GM12878 (cell line): ENCODE data around the gene CD58. TPM values are rescaled to one million over a fixed set of nuclear protein-coding genes. Genes with fewer than 3 reads are reported as not detected.

Source experiments
- ATAC-seq: fragments of 200-7000 bp; cut with Tn5 transposase; 3 replicates; pipeline ENCODE4 v1.9.1; 2020; ENCODE audit warnings: mild to moderate bottlenecking, moderate library complexity
- BruUV-seq: library from RNA; stranded (reverse); fragments of 400-500 nt; replicated peaks from 2 replicates; lab custom pipeline; 2021; lab: Mats Ljungman, UMichigan
- CTCF ChIA-PET: fragments of 300-600 bp; sonication (Branson Sonifier 250); formaldehyde crosslinking; extraction: SDS; loops from one replicate; lab custom pipeline; 2021; ENCODE audit warnings: inconsistent platforms; lab: Yijun Ruan, JAX
- POLR2A ChIA-PET: fragments of 350-600 bp; formaldehyde crosslinking; extraction: SDS; loops from one replicate; lab custom pipeline; 2021; ENCODE audit warnings: inconsistent platforms; lab: Charles Lee
- RAD21 ChIA-PET: fragments of 300-600 bp; sonication (Branson Sonifier 250); formaldehyde crosslinking; loops from one replicate; lab custom pipeline; 2023; ENCODE audit warnings: antibody characterized with exemption; ENCODE audit not compliant: unreplicated experiment; lab: Charles Lee
- SMC1A ChIA-PET: fragments of 300-600 bp; sonication (Branson Sonifier 250); formaldehyde crosslinking; loops from one replicate; lab custom pipeline; 2023; ENCODE audit not compliant: unreplicated experiment, uncharacterized antibody; lab: Charles Lee
- DNase-seq: peaks from one replicate; pipeline ENCODE4 v3.0.0-alpha.2; 2011; ENCODE audit warnings: low read depth, low spot score
- FAIRE-seq: peaks from 3 replicates; lab custom pipeline; 2011; peaks lifted over from hg19 to GRCh38; lab: Jason Lieb, UNC
- H2AFZ ChIP-seq: 2 replicates; pipeline ENCODE4 v1.6.0; 2011; ENCODE audit warnings: low read depth, low read length, control low read depth; ENCODE audit not compliant: control insufficient read depth
- H3K27ac ChIP-seq: 2 replicates; pipeline ENCODE4 v1.5.1; 2011; ENCODE audit warnings: control low read depth; ENCODE audit not compliant: control insufficient read depth, insufficient read depth
- H3K27me3 ChIP-seq, 2 experiments: replicated peaks in 1 of 2; 2 replicates each; pipeline versions ENCODE4 v1.6.0 to v1.6.1; 2011; ENCODE audit warnings: low read length in 1 of 2; ENCODE audit not compliant: control insufficient read depth in 2 of 2, insufficient read depth in 2 of 2
- H3K36me3 ChIP-seq, 2 experiments: 2 replicates each; pipeline ENCODE4 v1.5.1; 2011; ENCODE audit warnings: low read length in 1 of 2; ENCODE audit not compliant: control insufficient read depth in 2 of 2, insufficient read depth in 2 of 2
- H3K4me1 ChIP-seq: 2 replicates; pipeline ENCODE4 v1.6.1; 2011; ENCODE audit warnings: mild to moderate bottlenecking, low read length, moderate library complexity, mixed read lengths; ENCODE audit not compliant: control insufficient read depth, insufficient read depth
- H3K4me2 ChIP-seq: 2 replicates; pipeline ENCODE4 v1.6.0; 2011; ENCODE audit warnings: control low read depth; ENCODE audit not compliant: control insufficient read depth, insufficient read depth
- H3K4me3 ChIP-seq: fragments of 200-600 bp; sonication (generic); 2 replicates; pipeline ENCODE4 v1.5.1; 2016
- H3K79me2 ChIP-seq: 2 replicates; pipeline ENCODE4 v1.6.0; 2011; ENCODE audit warnings: low read length; ENCODE audit not compliant: control insufficient read depth, insufficient read depth
- H3K9ac ChIP-seq: 2 replicates; pipeline ENCODE4 v1.8.0; 2011; ENCODE audit warnings: low read length, control low read depth, mixed read lengths; ENCODE audit not compliant: control insufficient read depth, insufficient read depth
- H3K9me3 ChIP-seq: replicated peaks from 3 replicates; pipeline ENCODE4 v1.5.1; 2011; ENCODE audit warnings: mild to moderate bottlenecking, low read length; ENCODE audit not compliant: control insufficient read depth, insufficient read depth
- H4K20me1 ChIP-seq: 2 replicates; pipeline ENCODE4 v1.6.0; 2011; ENCODE audit not compliant: control insufficient read depth, insufficient read depth
- CBX5 ChIP-seq: sonication (generic); IDR thresholded peaks from 2 replicates; pipeline ENCODE4 v1.6.1; 2016; ENCODE audit warnings: low read depth, moderate library complexity, mild to moderate bottlenecking, inconsistent platforms
- ESRRA ChIP-seq: IDR thresholded peaks from 2 replicates; pipeline ENCODE4 v1.6.1; 2012; ENCODE audit warnings: mild to moderate bottlenecking, low read length, improper control_type of control experiment
- IRF4 ChIP-seq: IDR thresholded peaks from 2 replicates; pipeline ENCODE4 v1.6.1; 2011; ENCODE audit warnings: low read depth, low read length
- MYC ChIP-seq: IDR thresholded peaks from 2 replicates; pipeline ENCODE4 v1.6.1; 2011; ENCODE audit warnings: mild to moderate bottlenecking, low read length, moderate library complexity, inconsistent platforms; ENCODE audit not compliant: insufficient read depth, insufficient replicate concordance, insufficient read length, severe bottlenecking
- NR2F1 ChIP-seq: fragments of 450-650 bp; conservative IDR thresholded peaks from 2 replicates; pipeline ENCODE4 v1.6.1; 2017; ENCODE audit warnings: mild to moderate bottlenecking
- SIN3A ChIP-seq: IDR thresholded peaks from 2 replicates; pipeline ENCODE4 v1.6.1; 2012; ENCODE audit warnings: low read depth, low read length, improper control_type of control experiment
- SREBF2 ChIP-seq: IDR thresholded peaks from 2 replicates; pipeline ENCODE4 v1.6.1; 2012; ENCODE audit warnings: mild to moderate bottlenecking, low read length
- ZNF207 ChIP-seq: fragments of 450-650 bp; IDR thresholded peaks from 2 replicates; pipeline ENCODE4 v1.6.1; 2014; ENCODE audit warnings: antibody characterized with exemption, mild to moderate bottlenecking, borderline replicate concordance
- ZNF622 ChIP-seq: fragments of 450-650 bp; IDR thresholded peaks from 2 replicates; pipeline ENCODE4 v1.6.1; 2017; ENCODE audit warnings: mild to moderate bottlenecking, inconsistent platforms
- WGBS: methylation state at CpG from one replicate; pipeline ENCODE4 v1.1.6; 2016; ENCODE audit warnings: low lambda C conversion rate; ENCODE audit not compliant: insufficient replicate concordance, insufficient coverage; ENCODE audit errors: missing lambda C conversion rate; 5-methylcytosine and 5-hydroxymethylcytosine counted together
- in situ Hi-C: fragments of 300-500 bp; cut with MboI; formaldehyde crosslinking; loops from 9 replicates; pipeline ENCODE4 v1.14.3; 2018; ENCODE audit warnings: mixed read lengths
- intact Hi-C: fragments of 100-400 bp; cut with micrococcal nuclease; formaldehyde crosslinking; loops from one replicate; pipeline ENCODE4 v1.14.2; 2022; ENCODE audit not compliant: unreplicated experiment
- polyA plus RNA-seq, 11 experiments: library from polyadenylated mRNA; depleted of rRNA in 4 of 11; unstranded in 6 of 11; stranded (reverse) in 5 of 11; fragments of >200 nt; fragmentation: Nextera tagmentation in 4 of 11; fragmentation: Illumina TruSeq in 1 of 11; extraction: Ambion mirVana in 4 of 11; extraction: Trizol in 1 of 11; gene quantifications; 1 replicate in 1 of 11; 2 replicates in 10 of 11; pipeline versions ENCODE4 v1.2.1 to v1.2.3, GENCODE V29; 2011 to 2016; ENCODE audit warnings: inconsistent platforms in 2 of 11, missing spikeins in 2 of 11, low read depth in 1 of 11
- total RNA-seq, 4 experiments: library from RNA; depleted of rRNA in 3 of 4; stranded (reverse); fragments of >200 nt in 3 of 4; fragmentation: Illumina TruSeq in 1 of 4; extraction: Trizol in 1 of 4; gene quantifications; 2 replicates each; pipeline versions ENCODE4 v1.2.1 to v1.2.3, GENCODE V29; 2013 to 2021
- TF ChIP-seq, protein P1 (sequence below): fragments of 450-650 bp; IDR thresholded peaks from 2 replicates; pipeline ENCODE4 v1.6.1; 2014; ENCODE audit warnings: mild to moderate bottlenecking

CD58 gene
- total and polyA plus RNA-seq, 10 of the 15 experiments (the other 5 are each of a cell fraction or from before 2014, with no cell fraction given): 70.4 to 252 (median 129) TPM

DNA sequence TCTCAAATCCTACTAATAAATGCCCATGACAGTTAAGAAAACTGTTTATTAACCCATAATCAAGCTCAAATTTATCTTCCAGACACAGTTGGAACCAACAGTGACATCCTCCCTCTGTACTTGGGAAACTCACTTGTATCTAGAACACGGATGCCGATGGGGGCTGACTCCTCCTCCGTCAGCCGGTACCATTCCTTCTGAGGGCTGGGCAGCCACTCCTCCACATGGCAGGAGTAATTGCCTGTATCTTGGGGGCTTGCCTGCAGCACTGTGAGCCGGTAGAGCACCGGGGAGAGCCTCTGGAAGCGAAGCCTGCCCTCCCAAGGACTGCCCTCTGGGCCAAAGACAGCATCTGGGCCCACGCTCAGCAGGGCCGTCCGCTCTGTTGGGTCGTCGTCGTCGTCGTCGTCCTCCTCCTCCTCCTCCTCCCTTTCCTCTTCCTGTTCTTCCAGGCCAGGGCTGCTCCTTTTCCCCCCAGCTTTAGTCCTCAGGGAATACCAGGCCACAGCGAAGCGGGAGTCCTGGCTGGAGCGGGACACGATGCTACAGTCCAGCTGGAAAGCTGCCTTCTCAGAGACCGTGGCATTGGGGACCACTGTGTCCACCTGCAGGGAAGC lies 8.5 kb upstream of the CD58 start:
- POLR2A ChIA-PET: no interaction called here
- 71% methylated on average over 19 of the region's 21 CpGs for WGBS
- SMC1A ChIA-PET: interaction anchor here (0.6 to 4.7 kb wide), 2 partner anchors 93 to 481 kb away, joined by 3 to 23 read pairs; partner anchors contain the start of gene TTF2
- H3K27me3 ChIP-seq: no peaks in the 10 kb centered on the region
- H3K9me3 ChIP-seq: no peaks in the 10 kb centered on the region
- no peak overlapping the region for H3K4me3 ChIP-seq
- no peak for TF ChIP-seq MYC
- no peak for TF ChIP-seq ZNF207
- no peak for TF ChIP-seq NR2F1
- TF ChIP-seq IRF4: no peak
- TF ChIP-seq SIN3A: no peak
- no peak for TF ChIP-seq ESRRA
- TF ChIP-seq, protein P1, sequence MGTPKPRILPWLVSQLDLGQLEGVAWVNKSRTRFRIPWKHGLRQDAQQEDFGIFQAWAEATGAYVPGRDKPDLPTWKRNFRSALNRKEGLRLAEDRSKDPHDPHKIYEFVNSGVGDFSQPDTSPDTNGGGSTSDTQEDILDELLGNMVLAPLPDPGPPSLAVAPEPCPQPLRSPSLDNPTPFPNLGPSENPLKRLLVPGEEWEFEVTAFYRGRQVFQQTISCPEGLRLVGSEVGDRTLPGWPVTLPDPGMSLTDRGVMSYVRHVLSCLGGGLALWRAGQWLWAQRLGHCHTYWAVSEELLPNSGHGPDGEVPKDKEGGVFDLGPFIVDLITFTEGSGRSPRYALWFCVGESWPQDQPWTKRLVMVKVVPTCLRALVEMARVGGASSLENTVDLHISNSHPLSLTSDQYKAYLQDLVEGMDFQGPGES: no peak
- TF ChIP-seq SREBF2: no peak
- no peak for TF ChIP-seq ZNF622
- TF ChIP-seq CBX5: no peak
- H3K4me2 ChIP-seq: no peak overlapping the region
- H3K27ac ChIP-seq: no peak overlapping the region
- CTCF ChIA-PET: interaction anchor here (1.0 to 4.8 kb wide), 4 partner anchors 17 to 138 kb away, joined by 3 to 34 read pairs (median 16); no protein-coding TSS in a partner anchor
- intact Hi-C loops: loop anchor here (10.0 kb wide), 1 partner anchor 355 kb away; no protein-coding TSS in a partner anchor
- no peaks in the 10 kb centered on the region for H3K36me3 ChIP-seq
- ATAC-seq (no peak), DNase-seq (no peak), FAIRE-seq (no peak)
- no peak overlapping the region for H2AFZ ChIP-seq
- no peak overlapping the region for H3K9ac ChIP-seq
- H3K4me1 ChIP-seq: peaks cover 13% of the 10 kb centered on the region
- RAD21 ChIA-PET: interaction anchor here (2.2 kb wide), 1 partner anchor 93 kb away, joined by 8 read pairs; no protein-coding TSS in a partner anchor
- H3K79me2 ChIP-seq: no peaks in the 10 kb centered on the region
- in situ Hi-C loops: loop anchor here (5.0 kb wide), 2 partner anchors 93 to 478 kb away; no protein-coding TSS in a partner anchor
- no peaks in the 10 kb centered on the region for H4K20me1 ChIP-seq
- BruUV-seq: no TSS peak
